GM23338 (cell line): Measurements from ENCODE around the gene TAS2R42. TPM values are rescaled to one million over a fixed set of nuclear protein-coding genes. Genes with fewer than 3 reads are reported as not detected.

Source experiments
- ATAC-seq: fragments of 200-7000 bp; cut with Tn5 transposase; 3 replicates; pipeline ENCODE4 v1.9.1; 2020
- DNase-seq: peaks from one replicate; pipeline ENCODE4 v3.0.0-alpha.2; 2015; ENCODE audit warnings: low spot score
- H2AFZ ChIP-seq: fragments of 200-600 bp; sonication (generic); 2 replicates; pipeline ENCODE4 v1.8.0; 2016; ENCODE audit warnings: antibody characterized with exemption, mild to moderate bottlenecking, moderate library complexity
- H3F3A ChIP-seq: fragments of 200-600 bp; sonication (generic); replicated peaks from 2 replicates; pipeline ENCODE4 v1.8.0; 2017; ENCODE audit warnings: antibody characterized with exemption, mixed run types, low read depth
- H3K27ac ChIP-seq: fragments of 200-600 bp; sonication (generic); 2 replicates; pipeline ENCODE4 v1.6.1; 2016; ENCODE audit warnings: low read depth
- H3K27me3 ChIP-seq: fragments of 200-600 bp; sonication (generic); 2 replicates; pipeline ENCODE4 v1.8.0; 2016; ENCODE audit warnings: mild to moderate bottlenecking, mixed run types, moderate library complexity; ENCODE audit not compliant: insufficient read depth
- H3K36me3 ChIP-seq: fragments of 200-600 bp; sonication (generic); 2 replicates; pipeline ENCODE4 v1.8.0; 2016; ENCODE audit warnings: mild to moderate bottlenecking; ENCODE audit not compliant: insufficient read depth
- H3K4me1 ChIP-seq: fragments of 200-600 bp; sonication (generic); 2 replicates; pipeline ENCODE4 v1.8.0; 2016; ENCODE audit warnings: mild to moderate bottlenecking, moderate library complexity; ENCODE audit not compliant: insufficient read depth
- H3K4me2 ChIP-seq: fragments of 200-600 bp; sonication (generic); 2 replicates; pipeline ENCODE4 v1.7.1; 2017; ENCODE audit warnings: mixed run types
- H3K4me3 ChIP-seq: fragments of 200-600 bp; sonication (generic); 2 replicates; pipeline ENCODE4 v1.6.1; 2016; ENCODE audit warnings: mixed run types
- H3K79me2 ChIP-seq: fragments of 200-600 bp; sonication (generic); replicated peaks from 2 replicates; pipeline ENCODE4 v1.8.0; 2017; ENCODE audit warnings: mild to moderate bottlenecking; ENCODE audit not compliant: insufficient read depth
- H3K9me2 ChIP-seq: fragments of 200-600 bp; sonication (generic); 2 replicates; pipeline ENCODE4 v1.8.0; 2017; ENCODE audit not compliant: insufficient read depth
- H4K20me1 ChIP-seq: fragments of 200-600 bp; sonication (generic); replicated peaks from 2 replicates; pipeline ENCODE4 v1.8.0; 2017; ENCODE audit warnings: mild to moderate bottlenecking; ENCODE audit not compliant: insufficient read depth
- H3K27ac Mint-ChIP-seq: 2 replicates; pipeline ENCODE4 v1.8.0; 2020; ENCODE audit warnings: inconsistent platforms, mild to moderate bottlenecking, moderate library complexity, mixed read lengths
- H3K27me3 Mint-ChIP-seq: 3 replicates; pipeline ENCODE4 v1.8.0; 2022; ENCODE audit warnings: low read depth, mild to moderate bottlenecking, moderate library complexity, mixed read lengths, inconsistent platforms; ENCODE audit not compliant: insufficient read depth, poor library complexity
- H3K36me3 Mint-ChIP-seq: 3 replicates; pipeline ENCODE4 v1.8.0; 2021; ENCODE audit warnings: low read depth, mild to moderate bottlenecking, inconsistent platforms, moderate library complexity, mixed read lengths
- H3K4me1 Mint-ChIP-seq: 3 replicates; pipeline ENCODE4 v1.8.0; 2020; ENCODE audit warnings: mild to moderate bottlenecking, inconsistent platforms, mixed read lengths
- H3K4me3 Mint-ChIP-seq: 3 replicates; pipeline ENCODE4 v1.8.0; 2021; ENCODE audit warnings: moderate library complexity, mild to moderate bottlenecking, inconsistent platforms, mixed read lengths
- H3K9me3 Mint-ChIP-seq: 3 replicates; pipeline ENCODE4 v1.8.0; 2020; ENCODE audit warnings: moderate library complexity, mild to moderate bottlenecking, inconsistent platforms, mixed read lengths
- CREB1 ChIP-seq: fragments of 250-450 bp; sonication (Bioruptor Pico); IDR thresholded peaks from 2 replicates; pipeline ENCODE4 v1.5.0; 2020; ENCODE audit warnings: low read depth, mild to moderate bottlenecking, moderate library complexity
- EZH2 ChIP-seq: fragments of 200-600 bp; sonication (generic); IDR thresholded peaks from one replicate; pipeline ENCODE4 v1.8.0; 2017; ENCODE audit warnings: antibody characterized with exemption, mild to moderate bottlenecking, low read depth; ENCODE audit not compliant: unreplicated experiment
- EZH2phosphoT487 ChIP-seq: fragments of 200-600 bp; sonication (generic); IDR thresholded peaks from one replicate; pipeline ENCODE4 v1.8.1; 2018; ENCODE audit warnings: antibody characterized with exemption; ENCODE audit not compliant: unreplicated experiment
- JUNB ChIP-seq: IDR thresholded peaks from one replicate; pipeline ENCODE4 v1.6.1; 2016; ENCODE audit warnings: antibody characterized with exemption; ENCODE audit not compliant: unreplicated experiment
- NANOG ChIP-seq: IDR thresholded peaks from 2 replicates; pipeline ENCODE4 v1.6.1; 2016; ENCODE audit warnings: antibody characterized with exemption, borderline replicate concordance
- POLR2AphosphoS5 ChIP-seq: IDR thresholded peaks from 2 replicates; pipeline ENCODE4 v1.6.1; 2016; ENCODE audit warnings: antibody characterized with exemption, low read depth
- REST ChIP-seq: IDR thresholded peaks from one replicate; pipeline ENCODE4 v1.6.1; 2018; ENCODE audit warnings: antibody characterized with exemption; ENCODE audit not compliant: unreplicated experiment
- STAT1 ChIP-seq: IDR thresholded peaks from one replicate; pipeline ENCODE4 v1.6.1; 2016; ENCODE audit warnings: antibody characterized with exemption; ENCODE audit not compliant: unreplicated experiment
- ZNF331 ChIP-seq: fragments of 250-450 bp; sonication (Bioruptor Pico); IDR thresholded peaks from 2 replicates; pipeline ENCODE4 v1.5.0; 2020; ENCODE audit warnings: low read depth, mild to moderate bottlenecking, moderate library complexity
- polyA plus RNA-seq: library from polyadenylated mRNA; unstranded; fragments of >200 nt; fragmentation: Nextera tagmentation; extraction: Ambion mirVana; gene quantifications from 2 replicates; pipeline ENCODE4 v1.2.1, GENCODE V29; 2016
- total RNA-seq: library from RNA; depleted of rRNA; stranded (reverse); fragments of >200 nt; shearing (Covaris generic); gene quantifications from 2 replicates; pipeline ENCODE4 v1.2.3, GENCODE V29; 2014
- TF ChIP-seq, protein P1 (sequence below): IDR thresholded peaks from 2 replicates; pipeline ENCODE4 v1.6.1; 2016; ENCODE audit warnings: antibody characterized with exemption
- TF ChIP-seq, protein P2 (sequence below), 2 experiments: fragments of 200-600 bp in 1 of 2; sonication (generic) in 1 of 2; conservative IDR thresholded peaks; 2 replicates each; pipeline versions ENCODE4 v1.5.1 to v1.6.1; 2016 to 2017; ENCODE audit warnings: antibody characterized with exemption in 2 of 2, low read depth in 2 of 2, mild to moderate bottlenecking in 2 of 2, moderate library complexity in 1 of 2

Gene TAS2R42
- total and polyA plus RNA-seq, 2 experiments from 2014 or later: 0.38 TPM; not detected in 1

DNA sequence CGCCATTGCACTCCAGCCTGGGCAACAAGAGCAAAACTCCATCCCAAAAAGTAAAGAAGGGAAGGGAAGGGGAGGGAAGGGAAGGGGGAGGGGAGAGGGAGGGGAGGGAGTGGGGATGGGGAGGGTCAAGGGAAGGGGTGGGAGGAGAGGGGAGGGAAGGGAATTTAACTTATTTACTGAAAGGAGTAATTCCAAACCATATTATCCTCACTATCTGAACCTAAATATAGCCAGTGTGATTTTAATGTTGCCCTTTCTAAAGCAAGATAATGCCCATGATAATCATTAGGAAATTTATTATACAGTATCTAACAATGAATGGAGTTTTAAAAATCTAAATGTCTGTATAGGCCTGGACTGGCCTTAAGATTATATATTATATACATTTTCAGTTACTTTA lies 8.5 kb downstream of the TAS2R42 start (continued):
- TF ChIP-seq, protein P1, sequence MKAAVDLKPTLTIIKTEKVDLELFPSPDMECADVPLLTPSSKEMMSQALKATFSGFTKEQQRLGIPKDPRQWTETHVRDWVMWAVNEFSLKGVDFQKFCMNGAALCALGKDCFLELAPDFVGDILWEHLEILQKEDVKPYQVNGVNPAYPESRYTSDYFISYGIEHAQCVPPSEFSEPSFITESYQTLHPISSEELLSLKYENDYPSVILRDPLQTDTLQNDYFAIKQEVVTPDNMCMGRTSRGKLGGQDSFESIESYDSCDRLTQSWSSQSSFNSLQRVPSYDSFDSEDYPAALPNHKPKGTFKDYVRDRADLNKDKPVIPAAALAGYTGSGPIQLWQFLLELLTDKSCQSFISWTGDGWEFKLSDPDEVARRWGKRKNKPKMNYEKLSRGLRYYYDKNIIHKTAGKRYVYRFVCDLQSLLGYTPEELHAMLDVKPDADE: no peak
- TF ChIP-seq, protein P2, sequence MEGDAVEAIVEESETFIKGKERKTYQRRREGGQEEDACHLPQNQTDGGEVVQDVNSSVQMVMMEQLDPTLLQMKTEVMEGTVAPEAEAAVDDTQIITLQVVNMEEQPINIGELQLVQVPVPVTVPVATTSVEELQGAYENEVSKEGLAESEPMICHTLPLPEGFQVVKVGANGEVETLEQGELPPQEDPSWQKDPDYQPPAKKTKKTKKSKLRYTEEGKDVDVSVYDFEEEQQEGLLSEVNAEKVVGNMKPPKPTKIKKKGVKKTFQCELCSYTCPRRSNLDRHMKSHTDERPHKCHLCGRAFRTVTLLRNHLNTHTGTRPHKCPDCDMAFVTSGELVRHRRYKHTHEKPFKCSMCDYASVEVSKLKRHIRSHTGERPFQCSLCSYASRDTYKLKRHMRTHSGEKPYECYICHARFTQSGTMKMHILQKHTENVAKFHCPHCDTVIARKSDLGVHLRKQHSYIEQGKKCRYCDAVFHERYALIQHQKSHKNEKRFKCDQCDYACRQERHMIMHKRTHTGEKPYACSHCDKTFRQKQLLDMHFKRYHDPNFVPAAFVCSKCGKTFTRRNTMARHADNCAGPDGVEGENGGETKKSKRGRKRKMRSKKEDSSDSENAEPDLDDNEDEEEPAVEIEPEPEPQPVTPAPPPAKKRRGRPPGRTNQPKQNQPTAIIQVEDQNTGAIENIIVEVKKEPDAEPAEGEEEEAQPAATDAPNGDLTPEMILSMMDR (conservative IDR thresholded peaks at IDR 0.05; ENCODE audit: low read depth in 2 of 2): no peak
- TF ChIP-seq POLR2AphosphoS5 (no peak), REST (no peak), EZH2 (no peak), STAT1 (no peak), EZH2phosphoT487 (no peak), JUNB (no peak), NANOG (no peak)

- H3K36me3 Mint-ChIP-seq: peaks cover 11% of the 10 kb centered on the region
- peaks cover 4% of the 10 kb centered on the region; the same call in 1 of the 2 replicates for H4K20me1 ChIP-seq
- peaks cover 6% of the 10 kb centered on the region for H3K27me3 Mint-ChIP-seq
- no peak overlapping the region for H3K4me3 Mint-ChIP-seq
- ATAC-seq (no peak), DNase-seq (no peak)
- no peak overlapping the region for H2AFZ ChIP-seq
- no peaks in the 10 kb centered on the region for H3K27me3 ChIP-seq
- H3K4me1 ChIP-seq: peaks cover 5% of the 10 kb centered on the region
- H3K4me1 Mint-ChIP-seq: peaks cover 27% of the 10 kb centered on the region
- H3K9me3 Mint-ChIP-seq: no peaks in the 10 kb centered on the region
- peaks cover 50% of the 10 kb centered on the region for H3K79me2 ChIP-seq
- H3K4me2 ChIP-seq: no peak overlapping the region
- 0 out of 2 replicates have a peak, but pooled peaks cover 4% of the 10 kb centered on the region for H3K36me3 ChIP-seq
- no peak overlapping the region for H3K27ac ChIP-seq
- H3K4me3 ChIP-seq: no peak overlapping the region
- TF ChIP-seq NANOG (no peak), ZNF331 (CRISPR knock-in tag) (no peak), CREB1 (CRISPR knock-in tag) (no peak)
- H3F3A ChIP-seq: no peaks in the 10 kb centered on the region
- H3K9me2 ChIP-seq: no peaks in the 10 kb centered on the region
- no peak overlapping the region; the same call in 1 of the 2 replicates for H3K27ac Mint-ChIP-seq
Measured at GRCh38 chr12:11174022-11174421, 12.7 kb downstream of the TAS2R42 start.
